Ovary (tissue), 9 donors: Measurements from ENCODE around the gene OTUD4. TPM values are rescaled to one million over a fixed set of nuclear protein-coding genes. Genes with fewer than 3 reads are reported as not detected.

ENCODE experiments used
- DNase-seq, 5 donors: peaks; one replicate each; pipeline ENCODE4 v3.0.0-alpha.2; 2019 to 2020
- H3K27ac ChIP-seq, 2 donors: fragments of 200-600 bp; one replicate each; pipeline versions ENCODE4 v1.5.1 to v1.8.0; 2019 to 2022
- H3K27me3 ChIP-seq: fragments of 200-600 bp; one replicate; pipeline ENCODE4 v1.8.0; 2022
- H3K36me3 ChIP-seq: fragments of 200-600 bp; sonication (generic); one replicate; pipeline ENCODE4 v1.5.1; 2019
- H3K4me1 ChIP-seq: one replicate; pipeline ENCODE4 v1.8.1; 2013; ENCODE audit warnings: mild to moderate bottlenecking, moderate library complexity; ENCODE audit not compliant: insufficient read depth
- H3K4me3 ChIP-seq: fragments of 200-600 bp; sonication (generic); one replicate; pipeline ENCODE4 v1.5.1; 2017
- H3K9me3 ChIP-seq, 2 donors: fragments of 200-600 bp in 1 of 2; sonication (generic) in 1 of 2; one replicate each; pipeline versions ENCODE4 v1.5.1 to v1.8.1; 2013 to 2019; ENCODE audit warnings: mild to moderate bottlenecking in 1 of 2, moderate library complexity in 1 of 2
- EP300 ChIP-seq: sonication (generic); formaldehyde crosslinking; IDR thresholded peaks from one replicate; pipeline ENCODE4 v1.6.1; 2017; ENCODE audit warnings: antibody characterized with exemption
- POLR2A ChIP-seq: fragments of 450-650 bp; IDR thresholded peaks from one replicate; pipeline ENCODE4 v1.6.1; 2017; ENCODE audit warnings: antibody characterized with exemption, mild to moderate bottlenecking, moderate library complexity
- WGBS, 3 donors: extraction: QIAGEN DNeasy Blood & Tissue Kit in 1 of 3; methylation state at CpG; one replicate each; pipeline versions ENCODE4 v1.1.5 to v1.1.7; 2013 to 2017; 5-methylcytosine and 5-hydroxymethylcytosine counted together
- intact Hi-C, 4 donors: fragments of 100-400 bp; cut with DNase I; formaldehyde crosslinking; loops; one replicate each; pipeline versions ENCODE4 v1.11.0 to v1.15.1; 2022 to 2023
- polyA plus RNA-seq, 2 donors: library from polyadenylated mRNA; stranded (reverse); fragments of 200-250 nt in 1 of 2; fragments of 350-450 nt in 1 of 2; fragmentation: Illumina TruSeq in 1 of 2; extraction: RNeasy Lipid Tissue Mini Kit (QIAGEN cat#74804) in 1 of 2; gene quantifications; one replicate each; pipeline ENCODE4 v1.2.3, GENCODE V29; 2013 to 2014
- total RNA-seq, 7 donors: library from RNA; depleted of rRNA in 2 of 7; stranded (reverse); fragments of >200 nt in 2 of 7; fragmentation: NEBNext Ultra II Directional in 3 of 7; extraction: Animal tissue kit (Norgen Biotek cat#: 25700) in 3 of 7; gene quantifications; one replicate each; pipeline versions ENCODE4 v1.1.0 to v1.2.4, GENCODE V29; 2016 to 2023
- TF ChIP-seq, protein P1 (sequence below), 3 donors: fragments of 450-650 bp in 2 of 3; fragments of 200-600 bp in 1 of 3; IDR thresholded peaks; one replicate each; pipeline versions ENCODE4 v1.5.1 to v1.8.0; 2016 to 2022; ENCODE audit warnings: antibody characterized with exemption in 3 of 3, mild to moderate bottlenecking in 1 of 3
- donor health status: DM: no; HTN: no; CAD: no; lungs with moderate emphysema.
- donor health status: DM: no; HTN: no; CAD: no.
- donor health status: Bipolar disorder and iron deficiency.
- donor health status: DM: yes; HTN: yes; CAD: no.
- donor health status: DM: no; HTN: no; CAD: no.
- donor health status: DM: yes; HTN: yes; CAD: no.

The OTUD4 gene
- total and polyA plus RNA-seq, 9 donors = 10.8 to 37.1 (median 32.0) TPM

DNA sequence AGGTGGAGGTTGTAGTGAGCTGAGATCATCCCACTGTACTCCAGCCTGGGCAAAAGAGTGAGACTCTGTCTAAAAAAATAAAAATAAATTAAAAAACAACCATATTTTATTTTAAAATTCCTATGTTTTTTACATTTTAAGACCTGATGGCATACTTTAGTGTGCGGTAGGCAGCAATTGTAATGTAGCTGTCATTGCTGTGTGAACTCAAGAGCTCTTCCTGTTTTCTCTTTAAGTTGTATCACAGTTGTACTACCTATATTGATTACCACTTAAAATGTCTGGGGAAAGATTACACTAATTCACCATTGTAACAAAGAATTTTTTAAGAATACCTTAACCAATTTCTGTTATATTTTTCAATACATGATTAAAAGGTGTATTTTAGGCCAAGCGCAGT, 55.0 kb downstream of the OTUD4 start:
- DNase-seq = no peak
- H3K4me3 ChIP-seq = no peak overlapping the region
- H3K4me1 ChIP-seq = no peaks in the 10 kb centered on the region
- intact Hi-C loops = no loop called here
- no peak overlapping the region for H3K27ac ChIP-seq
- TF ChIP-seq EP300 = no peak
- TF ChIP-seq, protein P1, sequence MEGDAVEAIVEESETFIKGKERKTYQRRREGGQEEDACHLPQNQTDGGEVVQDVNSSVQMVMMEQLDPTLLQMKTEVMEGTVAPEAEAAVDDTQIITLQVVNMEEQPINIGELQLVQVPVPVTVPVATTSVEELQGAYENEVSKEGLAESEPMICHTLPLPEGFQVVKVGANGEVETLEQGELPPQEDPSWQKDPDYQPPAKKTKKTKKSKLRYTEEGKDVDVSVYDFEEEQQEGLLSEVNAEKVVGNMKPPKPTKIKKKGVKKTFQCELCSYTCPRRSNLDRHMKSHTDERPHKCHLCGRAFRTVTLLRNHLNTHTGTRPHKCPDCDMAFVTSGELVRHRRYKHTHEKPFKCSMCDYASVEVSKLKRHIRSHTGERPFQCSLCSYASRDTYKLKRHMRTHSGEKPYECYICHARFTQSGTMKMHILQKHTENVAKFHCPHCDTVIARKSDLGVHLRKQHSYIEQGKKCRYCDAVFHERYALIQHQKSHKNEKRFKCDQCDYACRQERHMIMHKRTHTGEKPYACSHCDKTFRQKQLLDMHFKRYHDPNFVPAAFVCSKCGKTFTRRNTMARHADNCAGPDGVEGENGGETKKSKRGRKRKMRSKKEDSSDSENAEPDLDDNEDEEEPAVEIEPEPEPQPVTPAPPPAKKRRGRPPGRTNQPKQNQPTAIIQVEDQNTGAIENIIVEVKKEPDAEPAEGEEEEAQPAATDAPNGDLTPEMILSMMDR (IDR thresholded peaks at IDR 0.05) = no peak
- TF ChIP-seq POLR2A = no peak
- 97 to 100% (median 99%) methylated on average over 2 of the region's 2 CpGs for WGBS, 3 donors
- H3K27me3 ChIP-seq = peaks cover 2% of the 10 kb centered on the region
- H3K9me3 ChIP-seq = no peaks in the 10 kb centered on the region
- no peaks in the 10 kb centered on the region for H3K36me3 ChIP-seq

DNA sequence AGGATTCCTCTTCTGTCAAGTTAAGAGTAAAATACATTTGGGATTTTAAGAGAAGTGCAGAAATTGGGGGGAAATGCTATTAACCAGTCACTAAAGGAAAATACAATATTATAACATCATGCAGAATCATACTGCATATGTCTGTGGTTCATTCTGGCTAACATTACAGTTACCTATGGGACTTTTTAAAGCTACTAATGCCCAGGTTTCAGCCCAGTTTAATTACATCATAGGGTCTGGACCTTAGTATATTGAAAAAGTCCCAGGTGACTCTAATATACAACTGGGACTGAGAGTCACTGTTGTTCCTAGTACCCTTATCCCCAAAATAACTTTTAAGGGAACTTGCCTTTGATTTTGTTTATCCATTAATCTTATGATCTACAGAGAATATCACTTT, 72.3 kb downstream of the OTUD4 start:
- Histone ChIP-seq H3K27me3 (no peaks in the 10 kb centered on the region), H3K4me1 (no peaks in the 10 kb centered on the region), H3K36me3 (no peaks in the 10 kb centered on the region), H3K4me3 (no peak overlapping the region), H3K27ac (no peak overlapping the region), H3K9me3 (no peaks in the 10 kb centered on the region)
- TF ChIP-seq, protein P1 (IDR thresholded peaks at IDR 0.05) = no peak
- TF ChIP-seq EP300 (no peak), POLR2A (no peak)
- DNase-seq = no peak
- intact Hi-C loops = no loop called here

DNA sequence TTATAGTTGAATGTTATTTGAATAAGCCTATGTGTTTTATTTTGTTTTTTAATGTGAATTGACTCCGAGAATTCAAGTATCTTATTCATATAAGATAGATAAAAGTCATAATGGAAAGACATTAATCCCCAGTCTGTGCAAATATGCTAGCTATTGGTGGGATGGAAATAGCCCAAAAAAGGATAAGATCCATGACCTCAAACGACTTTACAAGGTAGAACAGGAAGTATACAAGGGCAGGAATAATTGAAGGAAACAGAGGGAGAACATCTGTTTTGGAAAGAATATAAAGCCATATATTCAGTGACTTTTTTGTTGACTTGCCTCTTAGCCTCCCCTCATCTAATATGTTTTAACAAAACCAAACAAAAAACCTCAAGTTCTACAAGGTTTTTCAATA, 73.3 kb downstream of the OTUD4 start:
- peaks cover 3% of the 10 kb centered on the region for H3K4me1 ChIP-seq
- intact Hi-C loops = no loop called here
- H3K27ac ChIP-seq = no peak overlapping the region
- H3K9me3 ChIP-seq = no peaks in the 10 kb centered on the region
- no peak for TF ChIP-seq EP300
- TF ChIP-seq, protein P1 (IDR thresholded peaks at IDR 0.05) = no peak
- TF ChIP-seq POLR2A = no peak
- no peaks in the 10 kb centered on the region for H3K27me3 ChIP-seq
- 46 to 53% (median 47%) methylated on average over 2 of the region's 2 CpGs for WGBS, 3 donors
- H3K4me3 ChIP-seq = no peak overlapping the region
- no peaks in the 10 kb centered on the region for H3K36me3 ChIP-seq
- no peak for DNase-seq

DNA sequence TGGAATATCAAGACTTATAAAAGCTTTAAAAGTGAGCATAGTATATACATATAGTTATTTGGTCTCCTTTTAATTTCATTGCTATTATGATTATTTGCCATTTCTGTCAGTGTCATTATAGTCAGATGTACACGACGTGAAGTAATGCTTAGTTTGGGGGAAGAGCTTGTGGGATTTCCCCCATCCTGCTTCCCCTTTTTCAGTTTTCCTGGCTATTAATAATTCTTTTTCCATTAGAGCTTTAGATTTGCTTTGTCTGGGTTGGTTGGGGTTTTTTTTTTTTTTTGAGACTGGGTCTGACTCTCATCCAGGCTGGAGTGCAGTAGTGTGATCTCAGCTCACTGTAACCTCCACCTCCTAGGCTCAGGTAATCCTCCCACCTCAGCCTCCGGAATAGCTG, 76.9 kb downstream of the OTUD4 start:
- 88 to 91% (median 89%) methylated on average over 3 of the region's 3 CpGs for WGBS, 3 donors
- H3K9me3 ChIP-seq = no peaks in the 10 kb centered on the region
- peaks cover 5% of the 10 kb centered on the region for H3K4me1 ChIP-seq
- no peak overlapping the region for H3K4me3 ChIP-seq
- no peaks in the 10 kb centered on the region for H3K36me3 ChIP-seq
- no peak overlapping the region for H3K27ac ChIP-seq
- TF ChIP-seq EP300 (no peak), POLR2A (no peak)
- TF ChIP-seq, protein P1 (IDR thresholded peaks at IDR 0.05) = no peak
- no peaks in the 10 kb centered on the region for H3K27me3 ChIP-seq
- intact Hi-C loops = no loop called here
- DNase-seq = no peak

DNA sequence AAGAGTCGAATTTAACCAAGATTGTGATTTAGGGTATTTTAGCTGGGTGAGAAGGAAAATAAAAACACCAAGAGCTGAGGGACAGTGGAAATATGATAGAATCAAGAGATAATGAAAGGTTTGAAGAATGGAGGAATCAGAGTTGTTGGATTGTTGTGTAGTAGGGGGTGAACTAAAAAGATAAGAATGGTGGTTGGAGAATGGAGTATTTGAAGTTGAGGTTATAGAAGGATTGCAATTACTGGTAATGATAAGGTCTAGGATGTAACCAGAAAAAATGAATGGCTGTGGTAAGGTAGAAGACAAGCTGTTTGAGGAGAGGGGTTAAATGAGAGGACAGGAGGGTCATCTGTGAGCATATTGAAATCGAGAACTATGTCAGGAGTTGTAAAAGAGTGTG, 77.8 kb downstream of the OTUD4 start:
- TF ChIP-seq POLR2A (no peak), EP300 (no peak)
- TF ChIP-seq, protein P1 (IDR thresholded peaks at IDR 0.05) = no peak
- WGBS, 3 donors = 80 to 83% (median 81%) methylated on average over 2 of the region's 2 CpGs
- DNase-seq = no peak
- Histone ChIP-seq H3K36me3 (no peaks in the 10 kb centered on the region), H3K27ac (no peak overlapping the region), H3K27me3 (no peaks in the 10 kb centered on the region), H3K9me3 (no peaks in the 10 kb centered on the region), H3K4me1 (peaks cover 5% of the 10 kb centered on the region), H3K4me3 (no peak overlapping the region)
- intact Hi-C loops = no loop called here
